Head of caudate nucleus (tissue), 42 donors: ENCODE results near the gene RBL2.
"Not testable (repeated sequence)": the region's sequence is repeated elsewhere in the genome, so short reads cannot be mapped to it uniquely, and the experiment has no call there.

Experiments
- DNase-seq, 42 donors: peaks; one replicate each; pipeline versions ENCODE4 v3.0.0 to v3.0.0-alpha.2; 2020 to 2021; ENCODE audit warnings: mixed read lengths in 7 of 42
- intact Hi-C: fragments of 100-400 bp; cut with DNase I; formaldehyde crosslinking; loops from one replicate; pipeline ENCODE4 v1.15.0; 2022

Gene RBL2

GRCh38 chr16:53434377-53435065 is at the start of gene RBL2:
Gene RBL2, plus strand, starts transcription at chr16:53434471. Its CDS starts 86 bp downstream, at chr16:53434557.
- intact Hi-C loops: loop anchor here (2.0 kb wide), 1 partner anchor 68 kb away; the partner anchor contains the start of gene AKTIP
- peak in 41 of 42 donors; percentile 48 to 93 (median 86) for DNase-seq

- intact Hi-C loops, DNase-seq: not testable (repeated sequence)
Measured at GRCh38 chr16:53384610-53385009, 49.7 kb upstream of the RBL2 start.

- no peak for DNase-seq
- intact Hi-C loops: no loop called here
Measured at GRCh38 chr16:53404959-53405358, 29.3 kb upstream of the RBL2 start.

- no peak for DNase-seq
- intact Hi-C loops: no loop called here
Measured at GRCh38 chr16:53412549-53412948, 21.7 kb upstream of the RBL2 start.

GRCh38 chr16:53413864-53414263 is 20.4 kb upstream of the RBL2 start:
- no peak for DNase-seq
- intact Hi-C loops: no loop called here

- intact Hi-C loops: no loop called here
- DNase-seq: no peak
Measured at GRCh38 chr16:53414381-53414780, 19.9 kb upstream of the RBL2 start.

- DNase-seq: no peak
- intact Hi-C loops: no loop called here
Measured at GRCh38 chr16:53415504-53415903, 18.8 kb upstream of the RBL2 start.

GRCh38 chr16:53417011-53417410 is 17.3 kb upstream of the RBL2 start:
- no peak for DNase-seq

GRCh38 chr16:53417976-53418375 is 16.3 kb upstream of the RBL2 start:
- intact Hi-C loops: no loop called here
- no peak for DNase-seq

More at GRCh38 chr16:53417011-53417410, 17.3 kb upstream of the RBL2 start:
- intact Hi-C loops: no loop called here

GRCh38 chr16:53419383-53419709 is 14.9 kb upstream of the RBL2 start:
- DNase-seq, intact Hi-C loops: not testable (repeated sequence)

- intact Hi-C loops: no loop called here
- DNase-seq: no peak
Measured at GRCh38 chr16:53421248-53421647, 13.0 kb upstream of the RBL2 start.

GRCh38 chr16:53423968-53424367 is 10.3 kb upstream of the RBL2 start:
- intact Hi-C loops, DNase-seq: not testable (repeated sequence)

GRCh38 chr16:53428681-53429080 is 5.6 kb upstream of the RBL2 start:
- DNase-seq: no peak
- intact Hi-C loops: no loop called here

GRCh38 chr16:53429221-53429943 is 4.9 kb upstream of the RBL2 start:
- no peak for DNase-seq
- intact Hi-C loops: no loop called here

- intact Hi-C loops: no loop called here
- no peak for DNase-seq
Measured at GRCh38 chr16:53430363-53430762, 3.9 kb upstream of the RBL2 start.

GRCh38 chr16:53433509-53433908 is 762 bp upstream of the RBL2 start:
- DNase-seq: no peak

GRCh38 chr16:53433930-53434376 is 318 bp upstream of the RBL2 start:
- intact Hi-C loops: loop anchor here (2.0 kb wide), 1 partner anchor 69 kb away; the partner anchor contains the start of gene AKTIP
- peak in 4 of 42 donors; percentile 5 to 38 (median 16) for DNase-seq

More at GRCh38 chr16:53433509-53433908, 762 bp upstream of the RBL2 start:
- intact Hi-C loops: no loop called here

GRCh38 chr16:53435066-53435688 is 906 bp downstream of the RBL2 start:
- peak; percentile 43 to 88 (median 77) for DNase-seq
- intact Hi-C loops: loop anchor here (2.0 kb wide), 1 partner anchor 68 kb away; the partner anchor contains the start of gene AKTIP

GRCh38 chr16:53440125-53440524 is 5.9 kb downstream of the RBL2 start:
- no peak for DNase-seq
- intact Hi-C loops: no loop called here

- no peak for DNase-seq
- intact Hi-C loops: no loop called here
Measured at GRCh38 chr16:53445534-53445933, 11.3 kb downstream of the RBL2 start.
